IPS-NIHi7 (cell line): Measurements from ENCODE around the gene ACTR3.

Experiments
- DNase-seq: peaks from one replicate; pipeline ENCODE4 v3.0.0; 2012; ENCODE audit warnings: mixed read lengths; ENCODE audit errors: extremely low spot score

The ACTR3 gene

DNA sequence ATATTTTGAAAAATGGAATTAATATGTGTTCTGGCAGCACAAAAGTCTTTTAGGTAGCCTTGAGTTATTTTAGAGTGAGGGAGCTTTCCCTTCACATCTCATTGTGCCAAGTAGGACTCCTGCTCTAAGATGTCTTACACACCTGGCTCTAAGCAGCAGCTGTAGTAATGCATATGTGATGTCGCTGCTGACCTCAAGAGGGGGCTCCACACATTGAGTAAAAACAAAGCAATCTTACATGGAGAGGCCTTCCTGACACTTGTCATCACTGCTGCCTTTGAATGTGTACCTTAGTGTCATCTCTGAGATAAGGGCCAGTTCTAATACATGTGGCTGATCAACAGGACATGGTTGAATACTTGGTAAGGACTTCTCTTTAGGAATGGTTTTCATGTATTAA lies 75.8 kb downstream of the ACTR3 start:
- peak; percentile 51 for DNase-seq

DNA sequence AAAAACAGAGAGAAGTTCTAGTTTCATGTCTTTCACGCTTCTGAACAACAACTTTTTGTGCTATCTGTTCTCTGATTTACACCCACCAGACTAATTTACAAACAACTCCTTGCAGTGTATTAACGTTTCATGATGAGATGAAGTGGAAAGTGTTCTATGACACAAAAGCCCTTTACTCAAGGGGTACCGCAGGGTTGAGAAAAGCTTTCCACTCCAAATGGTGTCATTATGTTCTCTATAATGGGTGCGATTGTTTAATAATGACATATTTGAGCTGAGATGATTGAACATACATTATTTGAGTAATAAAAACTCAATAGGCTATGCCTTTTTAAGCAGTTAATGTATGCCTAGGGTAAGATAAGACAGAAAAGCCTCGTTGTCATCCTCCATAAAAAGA lies 76.3 kb downstream of the ACTR3 start:
- DNase-seq = no peak

DNA sequence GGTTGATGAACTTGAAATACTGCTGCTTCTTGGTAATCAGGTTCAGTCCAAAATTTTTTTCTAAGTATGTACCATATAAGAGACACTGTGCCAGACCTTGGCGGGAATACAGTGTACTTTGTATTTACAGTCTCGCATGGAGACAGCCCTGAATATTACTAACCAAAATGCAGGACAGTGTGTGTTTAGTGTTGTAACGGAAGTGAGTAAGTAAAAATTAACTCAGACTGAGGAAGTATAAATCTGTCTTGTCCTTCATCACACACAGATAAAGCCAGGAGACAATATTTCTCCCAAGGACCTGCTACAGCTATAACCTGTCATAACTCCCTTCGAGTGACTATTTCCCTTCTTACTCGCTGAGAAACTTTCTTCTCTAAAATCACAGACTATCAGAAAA lies 76.9 kb downstream of the ACTR3 start:
- DNase-seq = no peak

DNA sequence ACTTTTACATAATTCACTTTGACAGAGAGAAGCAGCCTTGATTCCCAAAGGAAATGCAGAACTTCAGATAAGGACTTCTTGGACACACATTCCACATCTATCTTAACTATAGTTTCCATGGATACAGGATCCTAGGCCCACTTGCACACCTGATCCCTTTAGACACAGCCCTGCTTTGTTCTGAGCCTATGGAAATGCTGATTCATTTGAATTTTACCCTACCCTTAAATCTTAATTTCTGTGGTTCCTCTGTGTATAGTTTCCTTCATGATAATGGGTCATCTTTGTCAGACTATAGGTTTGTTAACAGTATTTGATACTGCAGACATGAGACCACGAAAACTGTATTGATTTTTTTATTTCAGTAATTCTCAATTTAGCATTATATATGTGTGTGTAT lies 77.4 kb downstream of the ACTR3 start:
- DNase-seq = no peak

DNA sequence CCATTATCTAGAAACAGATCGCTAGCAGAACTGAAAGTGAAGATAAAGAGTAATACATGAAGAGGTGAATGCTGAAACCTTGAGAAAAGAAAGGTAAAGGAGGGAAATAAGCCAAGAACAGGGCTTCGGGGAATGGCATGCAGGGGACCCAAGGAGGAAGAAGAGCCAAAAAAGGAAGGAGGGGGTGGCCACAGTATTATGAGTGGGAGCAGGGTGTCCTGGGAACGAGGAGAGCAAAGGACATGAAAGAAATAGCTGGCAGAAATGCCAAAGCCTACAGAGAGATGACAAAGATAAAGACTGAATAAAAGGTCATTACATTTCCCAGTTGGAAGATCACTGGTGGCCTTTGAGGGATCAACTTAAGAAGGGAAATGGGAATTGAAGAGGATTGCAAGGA lies 82.9 kb downstream of the ACTR3 start:
- DNase-seq = no peak

DNA sequence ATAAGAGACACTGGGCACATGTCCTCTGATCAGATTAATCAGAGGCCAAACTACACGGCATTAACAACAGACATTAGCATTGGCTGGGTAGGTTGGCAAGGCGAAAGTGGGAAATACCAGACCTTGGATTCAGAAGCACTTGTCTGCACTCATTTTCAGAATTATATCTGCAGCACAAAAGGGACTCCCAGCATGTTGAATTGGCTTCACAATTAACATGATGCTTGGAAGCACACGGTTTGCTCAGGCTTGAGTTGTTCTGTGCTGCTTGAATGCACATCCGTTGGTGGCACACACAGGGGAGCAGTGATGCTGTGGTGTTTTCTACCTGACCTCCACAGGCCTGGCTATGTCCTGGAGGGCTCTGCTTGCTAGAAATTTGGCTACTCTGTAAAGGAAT lies 83.9 kb downstream of the ACTR3 start:
- DNase-seq = no peak

DNA sequence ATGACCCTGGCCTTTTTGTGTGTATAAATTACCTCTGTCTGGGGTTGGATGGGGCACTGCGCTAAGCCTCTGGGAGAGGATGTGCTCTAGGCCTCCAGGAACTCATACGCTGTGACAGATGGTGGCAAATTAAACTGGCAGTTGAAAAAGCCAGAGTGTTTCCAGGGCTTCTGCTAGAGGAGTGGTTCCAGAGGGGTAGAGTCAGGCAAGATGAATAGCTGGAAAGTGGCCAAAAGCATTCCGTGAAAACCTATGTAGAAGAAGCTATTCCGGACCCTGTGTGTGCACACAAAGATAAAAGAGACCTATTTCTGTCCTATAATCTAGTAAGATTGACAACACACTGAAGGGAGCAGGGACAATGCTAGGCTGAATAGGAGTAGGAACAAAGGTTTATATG lies 84.8 kb downstream of the ACTR3 start:
- no peak for DNase-seq

DNA sequence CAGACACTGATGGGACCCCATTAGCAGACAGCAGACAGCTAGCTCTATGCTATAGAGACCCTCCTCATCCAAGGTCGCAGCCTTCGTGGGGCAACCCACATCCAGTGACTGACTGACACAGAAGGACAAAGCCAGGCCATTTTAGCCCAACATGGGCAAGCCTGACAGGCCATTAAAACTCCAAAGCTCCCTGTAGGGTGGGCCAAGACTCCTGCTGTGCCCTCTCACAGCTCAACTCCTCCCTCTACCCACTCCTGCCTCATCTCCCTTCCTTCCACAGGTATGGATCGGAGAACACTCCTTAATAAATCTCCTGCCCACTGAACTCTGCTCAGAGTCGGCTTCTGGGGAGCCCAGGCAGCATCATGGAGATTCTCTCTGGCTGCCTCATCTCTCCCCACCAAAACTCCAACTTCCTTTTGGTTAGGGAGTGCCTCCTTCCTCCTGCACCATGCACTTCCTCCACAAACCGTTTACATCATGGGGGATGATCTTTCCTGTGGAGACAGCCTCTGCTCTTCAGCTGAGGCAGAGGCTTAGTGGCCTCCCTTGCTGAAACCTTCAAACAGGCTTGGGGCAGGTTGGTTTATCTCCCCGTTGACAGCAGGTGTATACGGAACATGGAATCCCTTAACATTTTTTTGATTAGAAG lies 86.5 kb downstream of the ACTR3 start:
- no peak for DNase-seq

DNA sequence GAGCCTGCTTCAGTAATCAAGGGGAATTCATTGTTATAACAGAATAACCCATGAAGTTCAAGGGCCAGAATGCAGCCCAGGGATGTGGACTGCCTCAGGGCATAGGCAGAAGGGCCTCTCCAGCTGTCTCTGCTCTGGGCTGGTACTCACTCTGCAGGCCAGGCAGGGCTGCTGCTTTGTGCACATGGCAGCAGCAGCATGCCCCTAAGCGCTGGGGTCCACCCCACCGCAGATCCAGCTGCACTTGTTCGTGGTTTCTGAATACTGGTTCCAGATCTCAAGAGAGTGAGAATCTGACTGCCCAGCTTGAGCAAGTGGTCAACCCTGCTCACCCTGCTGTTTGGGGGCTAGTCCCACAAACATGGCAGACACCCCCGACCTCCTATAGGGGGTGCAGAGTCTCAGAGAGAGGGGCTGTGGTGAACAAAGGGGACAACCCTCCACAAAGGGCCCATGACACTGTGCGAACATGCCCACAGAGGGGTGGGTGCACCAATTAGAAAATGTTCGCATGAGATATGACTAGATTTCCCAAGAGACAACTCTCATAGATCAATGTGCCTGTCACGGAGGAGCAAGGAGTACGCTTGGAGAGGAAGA lies 87.3 kb downstream of the ACTR3 start:
- DNase-seq = no peak

DNA sequence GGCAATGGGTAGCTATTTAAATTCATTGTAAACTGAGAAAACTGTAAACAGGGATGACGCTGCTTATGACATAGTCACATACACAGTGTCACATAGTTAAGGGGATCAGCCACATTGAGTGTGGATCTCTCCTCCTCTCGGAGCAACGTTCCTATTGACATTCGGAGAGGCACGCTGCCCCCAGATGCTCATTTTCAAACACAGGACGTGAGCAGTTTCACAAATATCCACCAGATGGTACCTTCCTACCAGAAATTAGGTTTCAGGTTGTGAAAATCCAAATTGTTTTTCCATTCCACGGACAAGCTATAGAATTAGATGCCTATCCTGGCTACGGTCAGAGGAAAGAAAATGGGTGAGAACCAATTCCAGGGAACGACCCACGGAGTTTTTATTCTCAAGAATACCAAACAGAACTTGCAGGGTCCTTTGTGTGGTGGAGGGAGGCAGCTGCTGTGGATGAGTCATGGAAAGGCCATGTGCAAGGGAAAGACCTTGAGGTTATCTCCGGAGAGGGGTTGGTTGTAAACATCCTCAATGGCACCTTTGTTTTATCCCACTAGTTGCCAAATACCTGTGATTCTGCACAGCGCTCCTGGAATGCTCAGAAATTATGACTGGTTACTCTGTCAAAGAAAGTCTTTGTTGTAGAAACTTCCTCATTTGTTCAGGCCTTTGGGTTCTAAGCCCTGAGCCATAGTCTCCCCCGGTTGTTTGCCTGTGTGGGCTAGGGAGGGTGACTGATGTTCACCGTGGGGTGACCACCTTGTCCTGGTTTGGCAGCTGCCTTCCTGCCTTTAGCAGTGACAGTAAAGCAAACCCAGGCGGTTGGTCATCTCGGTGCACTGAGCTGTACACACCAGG lies 88.0 kb downstream of the ACTR3 start:
- peak; percentile 41 for DNase-seq

DNA sequence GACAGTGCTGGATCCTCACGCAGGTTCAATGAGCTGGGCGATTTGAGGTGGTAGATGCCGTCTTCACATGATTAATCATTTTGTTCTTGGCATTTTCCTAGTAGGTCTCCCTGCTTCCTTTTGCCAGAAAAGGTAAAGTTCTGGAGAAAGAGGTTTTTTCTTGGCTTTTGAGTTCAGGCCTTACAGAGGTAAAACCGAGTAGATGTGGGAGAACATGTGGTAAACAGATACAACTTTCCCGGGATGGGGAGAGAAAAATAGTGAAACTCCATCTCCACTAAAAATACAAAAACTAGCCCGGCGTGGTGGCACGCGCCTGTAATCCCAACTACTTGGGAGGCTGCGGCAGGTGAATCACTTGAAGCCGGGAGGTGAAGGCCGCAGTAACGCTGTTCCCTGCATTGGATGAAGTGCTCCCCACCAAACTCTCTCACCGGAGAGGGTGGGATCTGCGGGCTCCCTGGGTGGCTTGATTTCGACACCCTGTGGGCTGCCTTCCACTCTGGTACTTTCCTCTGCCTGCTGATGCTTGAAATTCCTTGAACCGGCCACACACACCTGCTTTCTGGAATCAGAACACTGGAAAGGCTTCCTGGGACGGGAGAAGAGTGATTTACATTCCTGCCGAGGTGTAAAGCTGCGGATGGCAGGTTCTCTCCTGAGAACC lies 88.8 kb downstream of the ACTR3 start:
- DNase-seq = no peak

DNA sequence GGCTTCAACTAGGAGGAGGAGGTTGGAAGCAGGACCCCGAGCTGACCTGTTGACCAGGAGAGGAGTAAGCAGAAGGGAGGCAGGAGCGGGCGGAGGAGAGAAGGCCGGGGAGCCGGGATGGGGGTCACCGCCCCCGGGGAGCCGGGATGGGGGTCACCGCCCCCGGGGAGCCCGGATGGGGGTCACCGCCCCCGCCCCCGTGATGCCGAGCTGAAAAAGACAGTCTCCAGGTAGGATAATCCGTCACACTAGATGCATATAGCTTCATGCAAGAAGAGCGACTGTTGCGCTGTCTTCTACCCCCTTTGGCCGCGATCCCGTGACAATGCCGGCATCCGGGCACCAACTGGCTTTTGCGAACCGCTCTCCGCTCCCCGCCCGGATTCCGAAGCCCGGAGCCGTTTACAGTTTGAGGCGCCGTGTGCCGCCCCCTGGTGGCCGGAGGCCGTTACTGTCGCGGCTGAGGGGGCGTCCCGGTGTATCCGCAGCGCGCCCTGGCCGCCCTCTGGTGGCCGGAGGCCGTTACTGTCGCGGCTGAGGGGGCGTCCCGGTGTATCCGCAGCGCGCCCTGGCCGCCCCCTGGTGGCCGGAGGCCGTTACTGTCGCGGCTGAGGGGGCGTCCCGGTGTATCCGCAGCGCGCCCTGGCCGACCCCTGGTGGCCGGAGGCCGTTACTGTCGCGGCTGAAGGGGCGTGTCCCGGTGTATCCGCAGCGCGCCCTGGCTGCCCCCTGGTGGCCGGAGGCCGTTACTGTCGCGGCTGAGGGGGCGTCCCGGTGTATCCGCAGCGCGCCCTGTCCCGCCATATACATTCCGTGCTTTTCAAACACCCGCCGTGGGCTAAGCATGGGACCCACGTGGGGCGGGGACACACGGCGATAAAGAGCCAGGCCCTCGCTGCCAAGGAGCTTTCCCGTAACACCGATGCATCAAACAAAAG lies 89.6 kb downstream of the ACTR3 start:
- peak; percentile 59 for DNase-seq

DNA sequence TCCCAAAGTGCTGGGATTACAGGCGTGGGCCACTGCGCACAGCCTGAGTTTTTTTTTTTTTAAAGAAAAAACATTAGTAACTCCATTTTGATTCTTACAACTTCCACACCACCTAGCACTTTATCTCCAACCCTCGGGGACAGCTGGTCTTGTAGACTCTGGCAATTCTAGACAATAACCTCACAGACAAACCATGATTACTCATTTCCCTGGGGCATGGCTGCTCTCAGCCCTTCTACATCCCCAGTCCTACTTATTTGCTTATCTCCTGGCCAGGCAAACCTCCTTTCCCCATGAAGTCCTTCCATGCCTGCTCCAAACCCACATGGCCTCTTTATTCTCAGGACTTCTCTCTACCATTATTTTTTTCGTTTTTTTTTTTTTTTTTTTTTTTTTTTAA lies 91.1 kb downstream of the ACTR3 start:
- DNase-seq = no peak

DNA sequence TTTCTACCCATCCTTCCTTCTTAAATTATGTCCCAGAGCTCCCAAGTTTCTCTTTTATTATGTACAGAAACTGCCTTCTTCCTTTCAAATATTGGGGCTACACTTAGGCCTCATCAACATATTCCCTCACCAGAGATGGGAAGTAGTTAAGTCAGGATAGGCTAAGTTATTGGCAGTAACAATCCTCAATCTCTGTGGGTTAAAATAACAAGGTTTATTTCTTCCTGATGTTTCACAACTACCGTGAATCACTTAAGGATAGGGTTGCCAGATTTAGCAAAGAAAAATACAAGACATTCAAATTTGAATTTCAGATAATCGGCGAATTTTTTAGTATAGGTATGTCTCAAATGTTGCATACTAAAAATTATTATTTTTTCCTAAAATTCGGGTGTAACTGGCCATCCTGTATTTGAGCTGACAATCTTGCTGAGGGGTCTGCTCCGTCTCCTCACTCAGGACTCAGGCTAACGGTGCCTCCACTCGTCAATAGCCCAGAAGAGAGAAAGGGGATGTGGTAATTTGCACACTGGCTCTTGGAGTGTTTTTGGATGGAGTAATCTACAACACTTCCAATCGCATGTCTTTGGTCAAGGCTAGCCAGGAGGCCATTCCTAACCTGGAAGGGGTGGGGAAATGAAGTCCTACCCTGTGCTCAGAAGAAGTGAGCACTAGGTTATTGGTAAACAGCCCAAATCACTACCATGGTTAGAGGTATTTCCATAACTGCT lies 91.7 kb downstream of the ACTR3 start:
- DNase-seq = no peak

DNA sequence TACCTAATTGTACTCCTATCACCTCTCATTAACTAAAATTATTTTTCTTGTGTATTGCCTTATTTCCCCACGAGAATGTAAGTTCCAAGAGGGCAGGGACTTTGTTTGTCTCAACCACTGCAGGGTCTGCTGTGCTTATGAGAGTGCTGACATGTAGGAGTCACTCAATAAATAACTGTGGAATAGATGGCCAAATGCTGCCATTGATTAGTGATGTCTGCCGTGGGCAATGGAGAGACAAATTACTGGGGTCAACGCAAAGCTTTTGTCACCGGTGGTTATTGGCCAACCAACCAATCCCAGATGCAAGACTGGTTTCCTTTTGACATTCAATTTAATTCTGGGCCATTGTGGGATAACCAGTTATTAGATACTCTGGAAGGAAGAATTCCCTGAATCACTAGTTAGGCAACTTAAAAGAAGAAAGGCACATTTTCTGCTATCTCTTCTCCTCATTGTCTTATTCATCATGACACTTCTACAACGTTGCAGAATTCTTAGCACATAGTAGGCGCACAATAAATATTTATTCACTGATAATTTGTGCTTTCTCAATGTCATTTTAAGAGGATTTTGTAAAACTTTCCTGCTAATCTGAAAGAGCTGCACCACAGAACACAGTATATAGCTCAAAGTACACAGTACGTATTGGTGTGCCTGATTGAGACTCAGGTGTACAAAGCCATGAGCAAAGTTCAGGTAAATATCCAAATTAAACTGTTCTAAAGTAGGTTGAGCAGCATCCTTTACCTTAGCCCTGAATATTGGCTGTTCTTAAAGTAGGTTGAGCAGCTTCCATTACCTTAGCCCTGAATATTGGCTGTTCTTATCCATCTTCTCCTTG lies 95.9 kb downstream of the ACTR3 start:
- no peak for DNase-seq

DNA sequence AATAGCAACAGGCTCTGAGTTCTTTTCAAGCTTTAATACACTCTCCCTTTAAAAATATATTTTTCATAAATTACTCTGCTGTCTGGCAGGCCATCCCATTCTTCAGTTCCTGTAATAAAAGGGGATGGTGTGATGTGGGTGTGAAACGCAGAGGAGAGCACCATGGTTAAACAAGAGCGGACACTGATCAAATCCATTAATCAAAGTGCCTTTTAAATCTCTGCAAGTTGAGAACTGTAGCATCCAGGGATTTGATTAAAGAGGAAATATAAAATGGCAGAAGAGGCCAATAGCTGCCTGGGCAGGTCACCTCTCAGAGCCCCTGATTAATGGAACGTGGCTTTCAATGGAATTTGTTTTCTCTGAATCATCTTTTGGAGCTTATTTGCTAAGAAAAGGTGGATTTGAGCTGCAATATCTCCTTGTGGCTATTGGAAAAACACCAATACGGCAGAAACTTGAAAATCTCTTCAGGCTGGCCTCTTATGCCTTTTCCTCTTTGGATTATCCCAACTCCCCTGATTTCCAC lies 96.9 kb downstream of the ACTR3 start:
- DNase-seq = no peak

DNA sequence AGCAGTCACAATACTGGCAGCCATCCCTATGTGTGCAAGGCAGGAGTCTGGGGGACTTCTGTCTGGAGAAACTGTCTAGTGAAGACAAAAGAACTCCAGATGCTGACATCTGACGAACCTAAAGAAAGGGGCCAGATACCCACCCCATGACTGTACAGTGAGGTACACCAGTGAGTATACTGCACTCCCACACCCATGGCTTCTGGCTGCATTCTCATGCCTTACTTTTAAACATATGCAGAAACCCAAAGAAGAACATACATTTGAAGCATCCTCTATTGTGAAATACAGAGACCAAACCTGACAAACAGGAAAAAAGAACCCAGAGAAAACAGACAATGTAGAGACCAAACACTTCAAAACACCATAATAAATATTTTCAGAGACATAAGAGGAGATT lies 102.2 kb downstream of the ACTR3 start:
- DNase-seq = no peak

DNA sequence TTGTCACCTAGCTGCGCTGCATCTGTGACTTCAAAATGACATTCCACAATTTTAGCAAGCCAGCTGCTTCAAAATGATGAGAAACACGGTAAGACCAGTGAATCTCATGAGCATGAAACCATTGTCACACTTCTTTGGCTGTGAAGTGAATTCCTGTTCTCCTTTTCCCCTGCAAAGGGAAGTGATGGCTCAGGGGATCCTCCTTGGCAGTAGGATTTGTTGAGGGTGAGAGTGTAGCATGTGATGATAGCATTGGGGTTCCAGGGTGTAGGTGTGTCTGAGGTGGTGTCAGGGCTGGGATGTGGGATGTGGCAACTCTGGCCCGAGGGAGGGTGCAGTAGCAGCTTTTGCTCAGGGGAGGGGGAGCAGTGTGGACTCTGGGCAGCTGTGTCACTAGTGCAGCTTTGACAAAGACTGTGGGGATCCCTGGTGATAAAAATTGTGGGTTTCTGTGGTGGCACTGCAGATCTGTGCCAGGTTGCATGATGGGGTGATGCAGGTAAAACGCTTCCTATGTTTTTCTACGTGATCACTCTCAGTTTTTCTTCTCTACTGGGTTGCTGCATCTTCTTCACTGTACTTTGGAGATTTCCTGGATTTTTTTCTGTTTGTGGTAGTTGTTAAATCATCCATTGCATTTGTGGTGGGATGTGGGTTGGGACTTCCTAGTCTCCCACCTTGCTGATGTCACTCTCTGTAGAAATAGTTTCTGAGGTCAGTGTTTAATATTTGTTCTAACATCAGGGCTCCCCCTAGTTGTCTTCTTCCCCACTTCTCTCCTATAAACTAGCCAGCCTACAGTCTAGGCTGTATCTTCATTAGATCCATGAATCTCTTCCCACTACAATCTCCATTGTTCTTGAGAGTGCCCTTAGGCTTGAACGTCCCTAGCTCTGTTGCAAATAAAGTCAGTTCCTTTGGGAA lies 107.0 kb downstream of the ACTR3 start:
- no peak for DNase-seq
